ENCODE data around the gene CYFIP2. TPM values are rescaled to one million over a fixed set of nuclear protein-coding genes. Genes with fewer than 3 reads are reported as not detected.

Gene CYFIP2
- total and polyA plus RNA-seq, 7 experiments from 2014 or later: 386 to 755 (median 431) TPM

GRCh38 chr5:157343842-157344790 is 78.2 kb downstream of the CYFIP2 start:
- H3K9me3 Mint-ChIP-seq: no peaks in the 10 kb centered on the region
- H3K27ac ChIP-seq (ENCODE audit: low read depth, low read length): no peak overlapping the region
- H3K4me1 ChIP-seq (ENCODE audit: control insufficient read depth in 2 of 2, insufficient read depth in 2 of 2, low read length in 2 of 2): no peaks in the 10 kb centered on the region
- peaks cover 24 to 74% (median 45%) of the 10 kb centered on the region in 5 donors for H3K36me3 Mint-ChIP-seq
- POLR2A ChIA-PET: interaction anchor here (0.7 to 1.0 kb wide), 2 partner anchors 8 to 16 kb away, joined by 3 to 4 read pairs; no protein-coding TSS in a partner anchor
- H3K4me1 Mint-ChIP-seq: peaks cover 6 to 23% (median 15%) of the 10 kb centered on the region in 7 donors
- H3K27me3 ChIP-seq (ENCODE audit: control insufficient read depth in 2 of 2, insufficient read depth in 2 of 2, low read length in 2 of 2): no peaks in the 10 kb centered on the region
- peak overlapping the region in 8 of 9 donors; percentile 17 to 72 (median 57) for H3K27ac Mint-ChIP-seq
- intact Hi-C loops (cut with micrococcal nuclease): loop anchor here (5.0 kb wide), 2 partner anchors 373 to 398 kb away; partner anchors contain the start of gene LSM11 (in 1 of the 2)
- CTCF ChIA-PET: interaction anchor here (3.5 kb wide), 1 partner anchor 16 kb away, joined by 22 read pairs; no protein-coding TSS in a partner anchor
- H3K36me3 ChIP-seq (ENCODE audit: control insufficient read depth in 2 of 3, insufficient read depth in 3 of 3, low read length in 3 of 3): peaks cover 14 to 92% (median 39%) of the 10 kb centered on the region in 3 experiments
- no peak overlapping the region for H3K4me3 ChIP-seq (ENCODE audit: low read length)
- H3K4me3 Mint-ChIP-seq: no peak overlapping the region
- ATAC-seq (peak; percentile 42), DNase-seq (no peak)
- no peaks in the 10 kb centered on the region for H3K9me3 ChIP-seq (ENCODE audit: control insufficient read depth in 2 of 3, low read length in 3 of 3)
- H3K27me3 Mint-ChIP-seq: no peaks in the 10 kb centered on the region

DNA sequence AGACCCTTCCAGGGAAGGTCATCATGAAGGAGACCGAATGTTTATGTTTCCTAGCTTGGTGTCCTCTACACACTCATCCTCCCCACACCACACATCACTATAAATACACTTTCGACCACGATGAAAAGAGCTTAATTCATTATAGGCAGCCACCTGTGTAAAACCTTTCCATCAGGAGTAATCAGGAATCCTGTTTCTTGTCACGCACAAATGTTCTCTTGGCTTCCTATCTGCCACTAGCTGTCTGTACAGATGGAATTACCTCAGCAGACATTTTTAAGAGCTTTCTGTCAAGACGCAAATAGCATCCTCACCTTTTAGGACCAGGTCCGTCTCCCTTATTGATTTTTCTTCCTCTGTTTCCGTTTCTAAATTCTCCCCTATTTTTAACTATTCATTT is 79.1 kb downstream of the CYFIP2 start:
- H3K27ac Mint-ChIP-seq: peak overlapping the region in 7 of 9 donors; percentile 17 to 69 (median 41)
- Histone ChIP-seq H3K4me3 (ENCODE audit: low read length) (no peak overlapping the region), H3K9me3 (ENCODE audit: control insufficient read depth in 2 of 3, low read length in 3 of 3) (no peaks in the 10 kb centered on the region), H3K27ac (ENCODE audit: low read depth, low read length) (no peak overlapping the region), H3K36me3 (ENCODE audit: control insufficient read depth in 2 of 3, insufficient read depth in 3 of 3, low read length in 3 of 3) (peaks cover 14 to 82% (median 30%) of the 10 kb centered on the region in 3 experiments), H3K27me3 (ENCODE audit: control insufficient read depth in 2 of 2, insufficient read depth in 2 of 2, low read length in 2 of 2) (no peaks in the 10 kb centered on the region), H3K4me1 (ENCODE audit: control insufficient read depth in 2 of 2, insufficient read depth in 2 of 2, low read length in 2 of 2) (no peaks in the 10 kb centered on the region)
- H3K4me1 Mint-ChIP-seq: peaks cover 15 to 29% (median 19%) of the 10 kb centered on the region in 7 donors
- intact Hi-C loops (cut with micrococcal nuclease): no loop called here
- ChIA-PET POLR2A (interaction anchor here (0.7 to 1.0 kb wide), 3 partner anchors 9 to 37 kb away, joined by 3 to 5 read pairs (median 4); no protein-coding TSS in a partner anchor), CTCF (interaction anchor here (1.2 kb wide), 1 partner anchor 30 kb away, joined by 3 read pairs; no protein-coding TSS in a partner anchor)
- no peaks in the 10 kb centered on the region for H3K9me3 Mint-ChIP-seq
- no peak for ATAC-seq
- H3K36me3 Mint-ChIP-seq: peaks cover 19 to 74% (median 46%) of the 10 kb centered on the region in 5 donors
- DNase-seq: no peak
- H3K27me3 Mint-ChIP-seq: no peaks in the 10 kb centered on the region
- H3K4me3 Mint-ChIP-seq: no peak overlapping the region

DNA sequence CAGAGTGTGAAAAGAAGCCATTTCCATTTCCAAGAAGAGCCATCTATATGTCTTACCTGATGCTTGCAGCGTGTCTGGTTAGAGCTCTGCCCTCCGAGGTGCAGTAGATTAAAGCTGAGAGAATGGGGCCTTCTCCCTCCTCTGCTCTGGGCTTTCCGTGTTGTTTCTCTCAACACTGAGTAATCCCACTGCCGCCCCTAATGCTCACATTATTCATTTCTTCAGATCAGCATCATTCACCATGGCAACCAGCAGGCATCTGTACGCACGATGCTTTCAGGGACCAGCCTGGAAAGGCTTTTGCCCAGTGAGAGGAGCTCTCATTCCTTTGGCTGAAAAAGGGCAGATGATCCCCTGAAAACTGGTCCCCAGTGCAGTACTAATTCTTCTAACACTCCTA is 79.6 kb downstream of the CYFIP2 start:
- Mint-ChIP-seq H3K36me3 (peaks cover 19 to 74% (median 47%) of the 10 kb centered on the region in 5 donors), H3K4me1 (peaks cover 19 to 33% (median 23%) of the 10 kb centered on the region in 7 donors), H3K27me3 (no peaks in the 10 kb centered on the region), H3K27ac (peak overlapping the region in 6 of 9 donors; percentile 31 to 69 (median 45)), H3K9me3 (peaks cover 0 to 3% (median 0%) of the 10 kb centered on the region in 11 donors), H3K4me3 (no peak overlapping the region)
- H3K36me3 ChIP-seq (ENCODE audit: control insufficient read depth in 2 of 3, insufficient read depth in 3 of 3, low read length in 3 of 3): peaks cover 12 to 78% (median 27%) of the 10 kb centered on the region in 3 experiments
- no peaks in the 10 kb centered on the region for H3K4me1 ChIP-seq (ENCODE audit: control insufficient read depth in 2 of 2, insufficient read depth in 2 of 2, low read length in 2 of 2)
- ATAC-seq (no peak), DNase-seq (no peak)
- intact Hi-C loops (cut with micrococcal nuclease): no loop called here
- H3K27me3 ChIP-seq (ENCODE audit: control insufficient read depth in 2 of 2, insufficient read depth in 2 of 2, low read length in 2 of 2): no peaks in the 10 kb centered on the region
- no peak overlapping the region for H3K4me3 ChIP-seq (ENCODE audit: low read length)
- ChIA-PET CTCF (interaction anchor here (1.2 kb wide), 1 partner anchor 30 kb away, joined by 3 read pairs; no protein-coding TSS in a partner anchor), POLR2A (interaction anchor here (0.9 kb wide), 1 partner anchor 37 kb away, joined by 5 read pairs; no protein-coding TSS in a partner anchor)
- H3K27ac ChIP-seq (ENCODE audit: low read depth, low read length): no peak overlapping the region
- no peaks in the 10 kb centered on the region for H3K9me3 ChIP-seq (ENCODE audit: control insufficient read depth in 2 of 3, low read length in 3 of 3)

GRCh38 chr5:157347301-157348048 is 81.6 kb downstream of the CYFIP2 start:
- DNase-seq (no peak), ATAC-seq (no peak)
- Histone ChIP-seq H3K27ac (ENCODE audit: low read depth, low read length) (no peak overlapping the region), H3K4me1 (ENCODE audit: control insufficient read depth in 2 of 2, insufficient read depth in 2 of 2, low read length in 2 of 2) (no peaks in the 10 kb centered on the region), H3K27me3 (ENCODE audit: control insufficient read depth in 2 of 2, insufficient read depth in 2 of 2, low read length in 2 of 2) (no peaks in the 10 kb centered on the region), H3K36me3 (ENCODE audit: control insufficient read depth in 2 of 3, insufficient read depth in 3 of 3, low read length in 3 of 3) (peaks cover 3 to 77% (median 24%) of the 10 kb centered on the region in 3 experiments), H3K4me3 (ENCODE audit: low read length) (no peak overlapping the region), H3K9me3 (ENCODE audit: control insufficient read depth in 2 of 3, low read length in 3 of 3) (no peaks in the 10 kb centered on the region)
- H3K36me3 Mint-ChIP-seq: peaks cover 19 to 70% (median 50%) of the 10 kb centered on the region in 5 donors
- CTCF ChIA-PET: interaction anchor here (0.7 to 0.9 kb wide), 2 partner anchors 17 to 404 kb away, joined by 3 read pairs; no protein-coding TSS in a partner anchor
- POLR2A ChIA-PET: no interaction called here
- intact Hi-C loops (cut with micrococcal nuclease): no loop called here
- H3K27me3 Mint-ChIP-seq: no peaks in the 10 kb centered on the region
- H3K9me3 Mint-ChIP-seq: peaks cover 0 to 3% (median 0%) of the 10 kb centered on the region in 11 donors
- no peak overlapping the region for H3K4me3 Mint-ChIP-seq
- peak overlapping the region in 4 of 9 donors; percentile 1 to 73 (median 70) for H3K27ac Mint-ChIP-seq
- peaks cover 25 to 35% (median 33%) of the 10 kb centered on the region in 7 donors for H3K4me1 Mint-ChIP-seq

DNA sequence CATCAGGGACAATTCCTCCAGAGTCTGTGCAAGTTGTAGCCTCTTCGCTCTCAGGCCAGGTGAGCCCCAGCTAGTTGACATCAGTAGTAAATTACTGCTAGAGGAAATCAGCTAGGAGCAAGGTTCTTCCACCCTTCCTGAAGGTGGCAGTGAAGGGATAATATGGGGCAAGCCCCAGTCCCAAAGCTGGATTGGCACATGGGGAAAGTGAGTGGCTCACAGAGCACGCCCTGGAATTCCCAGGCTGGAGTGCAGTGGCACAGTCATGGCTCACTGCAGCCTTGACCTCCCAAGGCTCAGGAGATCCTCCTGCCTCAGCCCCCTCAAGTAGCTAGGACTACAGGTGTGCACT is 82.1 kb downstream of the CYFIP2 start:
- ATAC-seq: no peak
- Histone ChIP-seq H3K27ac (ENCODE audit: low read depth, low read length) (no peak overlapping the region), H3K36me3 (ENCODE audit: control insufficient read depth in 2 of 3, insufficient read depth in 3 of 3, low read length in 3 of 3) (peaks cover 3 to 77% (median 24%) of the 10 kb centered on the region in 3 experiments), H3K9me3 (ENCODE audit: control insufficient read depth in 2 of 3, low read length in 3 of 3) (no peaks in the 10 kb centered on the region), H3K4me3 (ENCODE audit: low read length) (no peak overlapping the region), H3K27me3 (ENCODE audit: control insufficient read depth in 2 of 2, insufficient read depth in 2 of 2, low read length in 2 of 2) (no peaks in the 10 kb centered on the region), H3K4me1 (ENCODE audit: control insufficient read depth in 2 of 2, insufficient read depth in 2 of 2, low read length in 2 of 2) (no peaks in the 10 kb centered on the region)
- ChIA-PET POLR2A (interaction anchor here (0.7 kb wide), 1 partner anchor 205 kb away, joined by 3 read pairs; the partner anchor contains the start of gene MED7), CTCF (interaction anchor here (0.7 kb wide), 1 partner anchor 404 kb away, joined by 3 read pairs; no protein-coding TSS in a partner anchor)
- H3K36me3 Mint-ChIP-seq: peaks cover 19 to 69% (median 53%) of the 10 kb centered on the region in 5 donors
- intact Hi-C loops (cut with micrococcal nuclease): no loop called here
- H3K27ac Mint-ChIP-seq: peak overlapping the region in 4 of 9 donors; percentile 38 to 69 (median 50)
- H3K4me3 Mint-ChIP-seq: no peak overlapping the region
- H3K27me3 Mint-ChIP-seq: no peaks in the 10 kb centered on the region
- peaks cover 29 to 40% (median 34%) of the 10 kb centered on the region in 7 donors for H3K4me1 Mint-ChIP-seq
- H3K9me3 Mint-ChIP-seq: peaks cover 0 to 3% (median 0%) of the 10 kb centered on the region in 11 donors
- DNase-seq: no peak
